HT-29 (cell line): ENCODE results near the gene BICRAL. TPM values are rescaled to one million over a fixed set of nuclear protein-coding genes. Genes with fewer than 3 reads are reported as not detected.
"Not testable (repeated sequence)": the region's sequence is repeated elsewhere in the genome, so short reads cannot be mapped to it uniquely, and the experiment has no call there.

Experiments used
- DNase-seq: peaks from one replicate; pipeline ENCODE4 v3.0.0-alpha.2; 2015; ENCODE audit warnings: low spot score
- total RNA-seq: library from RNA; depleted of rRNA; stranded (reverse); fragments of >200 nt; shearing (Covaris generic); gene quantifications from 2 replicates; pipeline ENCODE4 v1.2.3, GENCODE V29; 2014; rRNA removed

BICRAL gene
- total RNA-seq, result 3.6 and 3.9 TPM in 2 replicates

- peak; percentile 60 for DNase-seq
Observed at GRCh38 chr6:42781796-42782688, at the start of gene BICRAL. TSS of gene BICRAL (plus strand) at chr6:42782052. CDS start at chr6:42822023, 39,971 bp downstream.

DNA sequence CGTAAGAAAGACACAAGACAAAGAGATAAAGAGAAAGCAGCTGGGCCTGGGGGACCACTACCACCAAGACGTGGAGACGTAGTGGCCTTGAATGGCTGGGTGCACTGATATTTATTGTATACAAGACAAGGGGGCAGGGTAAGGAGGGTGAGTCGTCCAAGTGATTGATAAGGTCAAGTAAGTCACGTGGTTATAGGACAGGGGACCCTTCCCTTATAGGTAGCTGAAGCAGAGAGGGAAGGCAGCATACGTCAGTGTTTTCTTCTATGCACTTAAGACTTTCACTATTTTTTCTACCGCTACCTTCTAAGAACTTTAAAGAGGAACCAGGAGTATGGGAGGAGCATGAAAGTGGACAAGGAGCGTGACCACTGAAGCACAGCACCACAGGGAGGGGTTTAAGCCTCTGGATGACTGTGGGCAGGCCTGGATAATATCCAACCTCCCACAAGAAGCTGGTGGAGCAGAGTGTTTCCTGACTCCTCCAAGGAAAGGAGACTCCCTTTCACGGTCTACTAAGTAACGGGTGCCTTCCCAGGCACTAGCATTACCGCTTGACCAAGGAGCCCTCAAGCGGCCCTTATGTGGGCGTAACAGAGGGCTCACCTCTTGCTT lies 47.9 kb upstream of the BICRAL start:
- not testable (repeated sequence) for DNase-seq

- DNase-seq, result no peak
Observed at GRCh38 chr6:42735976-42736375, 45.9 kb upstream of the BICRAL start.

GRCh38 chr6:42740725-42741124 lies 41.1 kb upstream of the BICRAL start:
- no peak for DNase-seq

DNA sequence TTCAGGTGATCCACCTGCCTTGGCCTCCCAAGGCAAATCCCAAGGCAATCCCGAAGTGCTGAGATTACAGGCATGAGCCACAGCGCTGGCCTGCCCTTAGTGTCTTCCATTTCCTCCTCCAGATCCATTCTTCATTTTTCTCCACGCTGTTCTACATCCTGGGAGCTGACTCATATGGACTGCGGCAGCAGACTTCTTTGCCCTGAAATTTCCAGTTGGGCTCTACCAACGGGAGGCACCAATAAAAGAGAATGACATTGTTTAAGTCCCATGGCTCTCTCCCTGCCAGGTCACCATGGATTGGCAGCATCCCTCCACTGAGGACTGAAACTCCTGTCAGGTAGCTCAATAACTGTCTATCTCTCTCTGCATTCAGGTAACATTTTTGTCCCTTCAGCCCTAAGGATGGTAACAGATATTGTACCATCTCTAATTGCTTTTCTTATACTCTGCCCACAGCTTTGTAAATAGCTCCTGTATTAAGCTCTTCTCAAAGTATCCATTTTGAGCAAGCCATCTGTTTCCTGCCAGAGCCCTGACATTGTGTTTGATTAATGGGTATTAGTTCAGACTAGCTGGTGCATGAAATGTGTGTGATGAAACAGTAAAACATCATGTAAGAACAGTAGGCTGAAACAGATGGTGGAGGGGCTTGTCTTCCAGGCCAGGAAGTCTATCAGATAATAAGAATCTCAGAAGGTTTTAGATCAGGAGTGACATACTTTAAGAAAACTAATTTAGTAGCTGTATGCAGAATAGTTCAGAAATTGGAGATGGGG lies 39.5 kb upstream of the BICRAL start:
- DNase-seq, result no peak

- DNase-seq, result no peak
Observed at GRCh38 chr6:42744351-42744893, 37.4 kb upstream of the BICRAL start.

DNA sequence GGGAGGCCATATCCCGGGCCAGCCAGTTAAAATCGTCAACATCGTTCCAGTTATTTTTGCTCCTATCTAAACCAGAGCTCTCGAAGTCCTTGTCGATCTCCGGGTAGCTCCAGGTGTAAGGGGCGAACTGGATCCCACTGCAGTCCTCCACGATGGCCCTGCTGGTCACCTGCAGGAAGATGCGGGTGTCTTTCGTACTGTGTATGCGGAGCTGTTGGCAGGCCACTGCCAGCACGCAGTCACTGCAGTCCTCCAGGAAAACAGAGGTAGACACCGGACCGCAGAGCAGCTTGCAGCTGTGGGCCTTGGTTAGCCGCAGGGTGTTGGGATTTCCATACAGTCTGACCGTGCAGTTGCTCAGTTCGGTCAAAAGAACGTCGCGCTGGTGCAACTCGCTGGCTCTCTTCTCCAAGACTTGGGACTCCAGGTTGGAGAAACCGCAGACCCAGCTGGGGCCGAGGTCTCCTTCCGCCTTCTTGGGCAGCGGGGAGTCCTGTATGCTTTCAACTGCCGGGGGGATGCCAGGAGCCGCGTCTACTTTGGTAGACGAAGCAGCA lies 36.7 kb upstream of the BICRAL start:
- DNase-seq, result peak; percentile 52

DNA sequence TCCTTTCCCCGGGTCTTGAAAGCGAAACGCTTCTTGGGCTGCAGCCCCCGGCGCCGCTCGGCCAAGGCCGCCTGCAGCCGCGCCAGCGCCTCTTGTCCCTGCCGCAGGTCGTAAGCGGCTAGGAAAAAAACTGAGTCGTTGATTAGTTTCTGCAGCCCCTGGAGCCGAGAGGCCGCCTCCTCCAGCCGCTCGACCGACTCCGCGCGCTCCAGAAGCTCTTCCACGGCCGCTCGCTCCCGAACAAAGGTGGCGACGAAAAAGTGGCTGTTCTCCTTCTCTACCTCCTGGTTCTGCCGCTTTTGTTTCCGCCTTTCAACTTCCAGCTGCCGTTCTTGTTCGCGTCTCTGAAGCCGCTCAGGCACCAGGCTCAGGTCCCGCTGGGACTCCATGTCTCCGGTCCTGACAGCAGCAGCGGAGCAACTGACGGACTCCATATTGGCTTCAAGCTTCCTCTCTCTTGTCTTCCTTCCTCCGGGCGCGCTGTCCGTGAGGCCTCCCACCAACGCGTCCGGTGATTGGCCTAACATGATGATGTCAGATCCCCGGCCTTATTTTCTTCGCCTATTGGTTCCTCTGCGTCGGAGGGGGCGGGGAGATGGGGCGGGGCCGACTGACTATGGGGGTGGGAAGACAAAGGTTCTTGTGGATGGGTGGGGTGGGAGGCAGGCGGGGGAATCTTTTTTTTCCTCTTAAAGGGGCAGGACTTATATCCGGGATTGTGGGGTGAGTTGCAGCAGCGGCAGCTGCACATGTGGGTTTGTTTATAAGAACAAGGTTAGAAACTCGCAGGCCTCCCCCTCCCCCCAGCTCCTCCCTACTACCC lies 36.0 kb upstream of the BICRAL start, which contains the start of gene TBCC:
TSS of gene TBCC (minus strand) at position 464 of the 823 bp plus-strand sequence. CDS start at position 434, 30 bp downstream.
- peak; percentile 97 for DNase-seq

GRCh38 chr6:42746463-42747391 lies 35.1 kb upstream of the BICRAL start:
- DNase-seq, result peak; percentile 56

GRCh38 chr6:42748203-42748898 lies 33.5 kb upstream of the BICRAL start:
- no peak for DNase-seq

DNA sequence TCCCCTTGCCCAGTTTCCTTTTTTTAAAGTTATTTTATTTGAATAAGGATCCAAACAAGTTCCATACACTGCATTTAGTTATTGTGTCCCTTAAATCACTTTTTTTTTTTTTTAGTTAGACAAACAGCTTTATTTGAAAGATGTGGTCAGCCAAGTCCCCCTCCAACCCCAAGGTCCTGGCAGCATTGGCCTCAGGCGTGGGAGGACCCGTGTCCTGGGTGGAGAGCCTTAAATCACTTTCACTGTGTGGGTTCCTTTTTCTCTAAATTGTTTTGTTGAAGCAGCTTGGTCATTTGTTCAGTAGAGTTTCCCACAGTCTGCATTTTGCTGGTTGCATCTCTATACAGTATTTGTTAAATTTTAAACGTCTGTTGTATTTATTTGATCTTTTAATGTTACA lies 30.8 kb upstream of the BICRAL start:
- DNase-seq, result no peak

- no peak for DNase-seq
Observed at GRCh38 chr6:42754759-42755158, 27.1 kb upstream of the BICRAL start.

DNA sequence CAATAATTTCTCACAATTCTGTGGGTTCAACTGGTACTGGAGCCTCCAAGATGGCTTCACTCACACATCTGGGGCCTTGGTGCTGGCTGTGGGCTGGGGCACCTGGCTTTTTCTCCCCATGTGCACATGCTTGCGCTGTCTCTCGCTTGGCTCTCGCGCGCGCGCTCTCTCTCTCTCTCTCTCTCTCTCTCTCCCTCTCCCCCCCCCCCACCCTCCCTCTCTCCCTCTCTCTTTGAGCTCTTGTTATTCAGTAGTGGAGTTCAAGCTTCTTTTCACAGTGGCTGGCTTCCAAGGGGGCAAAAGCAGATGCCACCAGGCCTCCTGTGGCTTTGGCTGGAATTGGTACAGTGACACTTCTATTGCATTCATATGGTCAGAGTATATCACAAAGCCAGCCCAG lies 25.1 kb upstream of the BICRAL start:
- no peak for DNase-seq

DNA sequence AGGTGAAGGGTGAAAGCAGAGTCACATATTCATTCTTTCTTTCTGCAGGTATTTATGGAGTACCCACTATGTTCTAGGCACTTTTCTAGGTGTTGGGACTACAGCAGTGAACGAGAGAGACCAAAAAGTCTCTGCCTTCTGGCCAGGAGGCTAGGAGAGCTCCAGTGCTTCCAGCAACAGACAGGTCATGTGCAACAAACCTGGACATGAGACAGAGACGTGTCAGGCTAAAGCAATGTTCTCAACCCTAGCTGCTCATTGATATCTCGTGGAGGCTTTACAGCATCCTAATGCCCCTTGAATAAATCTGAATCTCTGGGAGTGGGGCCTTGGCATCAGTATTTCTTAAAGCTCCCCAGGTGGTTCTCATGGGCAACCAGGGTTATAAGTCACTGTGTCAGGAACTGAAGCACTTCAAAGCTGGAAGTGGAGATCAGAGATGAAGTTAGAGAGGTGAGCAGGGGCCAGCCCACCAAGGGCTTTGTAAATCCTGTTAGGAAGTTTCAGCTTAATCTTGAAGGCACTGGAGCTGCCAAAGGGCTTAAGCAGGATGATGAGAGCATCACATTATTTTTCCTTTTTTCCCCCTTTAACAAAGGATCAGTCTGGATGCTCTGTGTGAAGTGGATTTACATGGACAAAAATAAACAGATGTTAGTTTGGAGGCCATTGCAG lies 23.0 kb upstream of the BICRAL start:
- no peak for DNase-seq

- DNase-seq, result no peak
Observed at GRCh38 chr6:42761287-42762067, 20.4 kb upstream of the BICRAL start.

GRCh38 chr6:42762426-42762859 lies 19.4 kb upstream of the BICRAL start:
- DNase-seq, result no peak

DNA sequence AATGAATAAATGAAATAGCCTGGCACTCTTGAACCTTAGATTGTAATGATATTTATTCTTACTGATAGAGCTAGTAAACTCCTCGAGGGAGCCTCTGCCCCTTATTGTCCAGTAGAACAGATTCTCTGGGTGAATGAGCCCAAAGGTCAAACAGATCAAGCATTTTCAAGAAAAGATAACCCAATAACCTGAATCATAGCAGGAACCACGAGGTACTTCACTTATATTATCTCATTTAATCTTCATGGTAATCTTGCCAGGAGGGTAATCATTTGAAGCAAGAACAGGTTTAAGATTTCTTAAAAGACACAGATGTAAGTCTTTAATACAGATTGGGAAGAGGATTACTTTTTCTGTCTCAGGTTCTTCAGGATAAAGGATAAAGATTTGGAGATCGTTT lies 18.9 kb upstream of the BICRAL start:
- DNase-seq, result no peak
